IPS-NIHi7 (cell line): ENCODE data around the gene STAC3.
"Not testable (repeated sequence)": the region's sequence is repeated elsewhere in the genome, so short reads cannot be mapped to it uniquely, and the experiment has no call there.

Source experiments
- DNase-seq: peaks from one replicate; pipeline ENCODE4 v3.0.0; 2012; ENCODE audit warnings: mixed read lengths; ENCODE audit errors: extremely low spot score

Gene STAC3

GRCh38 chr12:57250956-57251355 lies at the start of gene STAC3:
TSS of gene STAC3 (minus strand) at chr12:57251187. CDS start at chr12:57249636, 1,551 bp downstream.
- no peak for DNase-seq

GRCh38 chr12:57299514-57300016 lies 48.6 kb upstream of the STAC3 start:
- no peak for DNase-seq

DNA sequence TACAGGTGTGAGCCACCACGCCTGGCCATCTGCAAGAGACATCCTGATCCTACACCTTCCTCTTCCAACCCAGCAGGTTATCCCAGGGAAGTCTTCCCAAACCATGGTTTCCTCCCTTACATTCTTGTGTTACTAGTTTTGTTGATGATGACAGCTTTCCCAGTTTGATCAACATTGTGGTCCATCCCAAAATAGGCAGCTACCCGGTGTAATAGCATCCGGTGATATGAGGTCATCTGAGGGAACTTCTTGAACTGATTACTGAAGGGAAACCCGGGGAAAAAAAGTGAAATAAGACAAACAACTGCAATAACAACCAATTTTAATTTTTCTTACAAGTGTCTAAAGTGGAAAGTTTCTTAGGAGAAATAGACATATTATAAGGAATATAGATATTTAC lies 45.3 kb upstream of the STAC3 start:
- DNase-seq, result no peak

DNA sequence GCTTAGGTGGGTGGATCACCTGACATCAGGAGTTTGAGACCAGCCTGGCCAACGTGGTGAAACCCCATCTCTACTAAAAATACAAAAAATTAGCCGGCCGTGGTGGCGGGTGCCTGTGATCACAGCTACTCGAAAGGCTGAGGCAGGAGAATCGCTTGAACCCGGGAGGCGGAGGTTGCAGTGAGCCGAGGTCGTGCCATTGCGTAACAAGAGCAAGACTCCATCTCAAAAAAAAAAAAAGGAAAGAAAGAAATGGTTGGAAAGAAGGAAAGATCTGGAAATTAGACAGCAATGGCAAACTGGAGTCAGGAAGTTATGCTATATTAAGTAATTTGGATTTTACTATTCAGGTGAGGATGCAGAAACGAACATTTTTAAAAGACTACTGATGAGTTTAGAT lies 31.1 kb upstream of the STAC3 start:
- DNase-seq, result not testable (repeated sequence)

GRCh38 chr12:57280211-57281062 lies 29.4 kb upstream of the STAC3 start:
- DNase-seq, result peak; percentile 60

DNA sequence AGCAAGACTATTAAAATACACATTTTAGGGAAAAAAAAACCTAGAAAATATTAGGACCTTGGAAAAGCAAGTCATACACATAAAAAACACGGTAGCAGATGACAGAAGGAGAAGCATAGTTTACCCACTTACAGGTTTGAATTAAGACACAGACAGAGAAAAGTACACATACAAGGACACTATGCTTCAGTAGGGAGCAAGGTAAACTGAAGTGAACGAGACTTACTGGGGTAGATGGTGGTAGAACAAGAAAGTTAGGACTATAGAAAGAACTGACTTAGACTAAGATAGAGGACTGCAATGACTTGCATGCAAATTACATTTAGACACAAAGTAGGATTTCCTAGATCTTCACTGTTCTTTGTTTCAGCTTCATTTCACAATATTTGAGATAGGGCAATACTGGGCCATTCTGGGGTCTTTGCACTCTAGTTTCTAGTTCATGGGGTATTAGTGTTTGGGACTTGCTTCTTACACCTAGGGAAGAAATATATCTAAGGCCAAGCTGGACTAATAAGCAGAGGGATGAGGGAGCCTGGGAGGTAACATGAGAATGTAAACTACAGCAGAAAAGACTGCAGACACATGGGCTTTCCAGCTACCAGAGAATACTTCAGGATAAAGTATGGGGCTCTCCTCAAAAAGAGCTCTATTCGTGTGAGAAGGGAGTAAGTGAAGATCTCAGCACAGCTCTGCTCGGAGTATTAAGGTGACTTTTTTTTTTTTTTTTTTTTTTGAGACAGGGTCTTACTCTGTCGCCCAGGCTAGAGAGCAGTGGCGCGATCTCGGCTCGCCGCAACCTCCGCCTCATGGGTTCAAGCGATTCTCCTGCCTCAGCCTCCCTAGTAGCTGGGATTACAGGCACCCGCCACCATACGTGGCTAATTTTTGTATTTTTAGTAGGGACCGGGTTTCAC lies 27.7 kb upstream of the STAC3 start:
- no peak for DNase-seq

DNA sequence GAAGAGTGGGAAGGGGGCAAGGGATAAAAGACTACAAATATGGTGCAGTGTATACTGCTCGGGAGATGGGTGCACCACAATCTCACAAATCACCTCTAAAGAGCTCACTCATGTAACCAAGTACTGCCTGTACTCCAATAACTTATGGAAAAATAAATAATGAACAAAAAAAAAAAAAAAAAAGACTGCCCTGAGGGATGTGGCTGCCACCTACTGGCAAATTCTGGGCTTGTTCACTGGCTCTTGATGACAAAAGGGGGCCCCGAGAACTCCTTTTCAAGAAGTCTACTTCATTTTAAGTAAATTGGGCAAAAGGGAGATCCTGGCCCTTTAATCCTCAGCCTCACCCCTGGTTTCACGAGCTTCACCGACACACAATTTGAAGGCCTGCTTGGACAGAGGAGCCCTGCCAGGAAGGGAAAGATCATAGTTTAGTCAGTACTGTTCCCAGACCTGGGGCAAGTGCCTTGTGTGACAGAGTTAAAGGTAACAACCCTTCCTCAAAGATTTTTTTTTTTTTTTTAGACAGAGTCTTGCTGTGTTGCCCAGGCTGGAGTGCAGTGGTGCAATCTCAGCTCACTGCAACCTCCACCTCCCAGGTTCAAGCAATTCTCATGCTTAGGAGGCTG lies 26.1 kb upstream of the STAC3 start:
- peak; percentile 55 for DNase-seq

GRCh38 chr12:57276233-57276632 lies 25.2 kb upstream of the STAC3 start:
- not testable (repeated sequence) for DNase-seq

GRCh38 chr12:57273516-57273915 lies 22.5 kb upstream of the STAC3 start:
- no peak for DNase-seq

GRCh38 chr12:57272337-57273151 lies 21.6 kb upstream of the STAC3 start:
- DNase-seq, result no peak

- DNase-seq, result peak; percentile 62
These were observed 20.0 kb upstream of the STAC3 start for GRCh38 chr12:57270966-57271470.

- DNase-seq, result no peak
These were observed 17.3 kb upstream of the STAC3 start for GRCh38 chr12:57268264-57268663.

DNA sequence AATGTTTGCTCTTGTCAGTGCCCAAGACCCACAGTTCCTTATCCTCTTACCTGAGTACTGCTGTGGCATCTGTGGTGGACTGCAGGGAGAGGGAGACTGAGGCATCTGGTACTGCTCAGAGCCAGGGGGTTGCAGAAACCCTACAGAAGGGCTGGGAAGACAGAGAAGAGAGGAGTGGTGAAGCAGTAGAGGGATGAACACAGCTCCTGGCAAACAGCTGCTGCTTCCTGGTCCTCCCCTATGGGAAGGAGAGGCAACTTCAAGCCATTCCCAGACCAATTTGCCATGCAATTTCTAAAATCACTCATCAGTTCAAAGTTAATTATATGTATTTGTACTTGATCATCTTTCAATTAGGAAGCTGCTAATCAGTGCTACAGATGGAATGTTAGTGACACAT lies 15.7 kb upstream of the STAC3 start:
- no peak for DNase-seq

DNA sequence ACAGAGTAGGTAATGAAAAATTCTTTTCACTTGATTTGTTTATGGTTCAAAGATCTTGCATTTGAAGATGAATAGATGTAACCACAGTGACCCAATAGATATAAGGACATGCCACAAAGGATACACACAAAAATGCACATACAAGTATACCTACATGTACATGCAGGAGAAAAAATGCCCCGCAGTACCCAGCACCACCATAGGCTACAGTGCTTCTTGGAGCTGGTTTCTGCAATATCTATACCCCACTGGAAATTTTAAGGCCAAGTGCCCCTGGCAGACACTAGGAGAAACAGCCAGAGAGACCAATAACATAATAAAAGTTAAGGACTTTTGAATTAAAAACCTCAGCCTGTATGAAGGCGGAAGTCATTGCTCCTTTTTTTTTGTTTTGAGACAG lies 12.1 kb upstream of the STAC3 start:
- DNase-seq, result no peak

DNA sequence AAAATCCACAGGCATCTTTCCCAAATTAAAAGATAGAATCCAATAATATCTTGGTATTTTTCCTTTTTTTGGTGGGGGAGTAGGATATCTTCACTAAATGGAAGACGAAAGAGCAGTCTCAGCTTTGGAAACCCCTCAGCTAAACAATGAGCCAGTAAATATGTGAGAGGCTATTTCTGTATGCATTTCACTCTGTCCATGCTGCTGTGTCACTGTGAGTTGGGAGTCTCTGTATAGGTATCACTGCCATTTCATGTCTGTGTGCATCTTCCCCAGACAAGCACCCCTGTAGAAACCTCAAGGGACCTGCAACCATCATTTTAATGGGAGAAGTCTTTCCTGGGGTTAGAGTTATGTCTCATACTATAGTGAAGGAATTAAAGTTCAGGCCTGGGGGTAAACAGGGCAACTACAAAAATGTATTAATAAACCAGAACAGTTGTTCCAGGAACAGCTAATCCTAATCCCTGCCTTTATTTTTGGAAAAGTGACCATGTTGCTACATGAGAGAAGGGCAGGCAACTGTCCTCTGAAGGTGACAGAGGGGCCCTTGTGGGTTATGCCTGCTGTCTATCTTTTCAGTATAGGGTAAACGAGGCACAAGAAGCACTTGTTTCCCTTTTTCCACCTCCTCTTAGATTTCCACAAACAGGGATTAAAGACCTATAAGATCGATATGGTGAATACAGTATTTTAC lies 11.3 kb upstream of the STAC3 start:
- DNase-seq, result no peak

DNA sequence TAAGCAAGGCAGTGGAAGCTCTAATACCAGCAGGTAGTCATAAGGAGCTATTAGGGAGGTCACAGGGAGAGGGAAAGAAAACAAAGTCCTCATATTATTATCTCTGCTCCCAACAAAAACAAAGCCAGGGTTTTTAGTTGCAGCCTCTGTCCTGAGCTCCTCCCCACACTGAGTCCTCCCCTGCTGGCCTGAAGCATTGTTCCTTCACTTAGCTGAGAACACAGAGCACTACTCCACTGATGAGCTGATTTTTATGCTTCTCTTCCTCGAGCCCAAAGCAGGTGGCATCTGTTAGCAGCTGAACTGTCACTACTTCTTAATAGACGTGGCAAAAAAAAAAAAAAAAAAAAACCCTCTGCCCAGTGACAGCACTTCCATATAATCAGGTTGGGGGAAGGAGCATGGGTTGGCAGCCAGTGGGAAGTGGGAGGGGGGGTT lies 10.5 kb upstream of the STAC3 start:
- no peak for DNase-seq

DNA sequence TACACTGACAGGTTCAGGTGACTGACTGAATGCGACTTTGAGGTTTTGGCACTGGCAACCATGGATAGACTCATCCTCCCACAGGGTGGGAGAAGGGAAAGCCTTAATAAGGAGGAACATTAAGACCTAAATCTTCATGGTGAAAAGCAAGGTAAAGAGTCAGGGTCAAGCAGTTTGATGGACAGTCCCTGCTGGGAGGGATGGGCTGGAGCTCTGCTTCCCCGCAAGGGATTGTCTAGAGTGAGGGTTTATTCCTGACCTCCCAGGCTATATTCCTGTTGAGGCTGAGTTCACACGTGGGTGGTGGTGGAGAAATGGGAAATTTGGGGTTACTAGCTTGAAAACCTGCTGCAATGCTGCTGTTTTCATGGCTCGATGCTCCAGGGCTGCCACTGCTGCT lies 9.4 kb upstream of the STAC3 start:
- DNase-seq, result no peak

GRCh38 chr12:57258977-57259970 lies 8.3 kb upstream of the STAC3 start:
- no peak for DNase-seq

DNA sequence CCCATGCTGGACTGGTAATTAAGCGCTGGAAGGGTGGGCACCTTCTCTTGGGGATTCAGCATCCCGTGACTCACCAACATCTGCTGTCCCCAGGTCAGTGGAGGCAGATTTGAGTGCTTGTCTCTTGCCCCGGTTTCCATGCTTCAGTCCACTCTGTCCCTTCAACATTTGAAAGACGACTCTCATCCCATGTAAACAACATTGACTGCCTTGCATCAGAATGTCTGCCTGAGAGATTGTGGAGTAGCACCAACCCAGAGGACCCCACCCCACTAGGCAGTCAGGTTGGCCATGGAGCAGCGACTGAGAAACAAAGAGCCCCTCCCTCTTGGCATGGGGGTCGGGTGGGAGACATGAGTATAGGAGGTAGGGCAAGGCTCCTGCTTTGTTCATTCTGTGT lies 4.9 kb upstream of the STAC3 start:
- DNase-seq, result no peak
